HG03025 (cell line): ENCODE data around the gene ARHGAP21.
"Not testable (repeated sequence)": the region's sequence is repeated elsewhere in the genome, so short reads cannot be mapped to it uniquely, and the experiment has no call there.

Source experiments
- ATAC-seq: cut with Tn5 transposase; IDR thresholded peaks from one replicate; pipeline ENCODE4 v1.9.1; 2021; ENCODE audit warnings: mild to moderate bottlenecking, moderate library complexity; ENCODE audit not compliant: unreplicated experiment, low FRiP score

Gene ARHGAP21

DNA sequence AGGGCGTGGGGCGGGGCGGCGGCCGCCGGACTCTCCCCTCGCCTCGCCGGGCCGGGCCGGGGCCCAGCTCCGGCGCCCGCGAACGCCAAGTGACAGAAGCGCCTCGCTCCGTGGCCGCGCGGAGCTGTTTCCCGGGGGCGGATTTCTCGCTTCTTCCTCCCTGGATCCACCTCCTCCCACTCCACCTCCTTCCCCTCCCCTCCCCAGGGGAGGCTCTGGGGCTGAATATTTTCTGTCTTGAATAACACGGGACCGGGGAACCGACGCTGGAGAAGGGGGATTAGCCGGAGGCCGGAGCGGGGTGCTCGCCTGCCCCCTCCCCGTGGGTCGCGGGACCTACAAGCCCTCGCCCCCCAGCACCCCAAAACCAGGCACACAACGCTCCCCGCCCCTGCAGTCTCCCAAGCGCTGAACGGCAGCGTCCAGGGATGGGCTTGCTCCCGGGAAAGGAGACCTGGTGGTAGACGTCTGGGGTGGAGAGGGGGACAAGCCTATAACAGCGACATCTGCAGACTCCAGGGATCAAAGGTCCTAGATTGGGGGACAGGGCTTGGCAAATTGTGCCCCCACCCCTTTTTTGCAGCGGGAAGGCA, at the start of gene ARHGAP21:
ARHGAP21 (minus strand) TSS at position 100 of the 593 bp plus-strand sequence. CDS start 1,988 bp downstream, outside the sequence.
- peak; percentile 29 for ATAC-seq

DNA sequence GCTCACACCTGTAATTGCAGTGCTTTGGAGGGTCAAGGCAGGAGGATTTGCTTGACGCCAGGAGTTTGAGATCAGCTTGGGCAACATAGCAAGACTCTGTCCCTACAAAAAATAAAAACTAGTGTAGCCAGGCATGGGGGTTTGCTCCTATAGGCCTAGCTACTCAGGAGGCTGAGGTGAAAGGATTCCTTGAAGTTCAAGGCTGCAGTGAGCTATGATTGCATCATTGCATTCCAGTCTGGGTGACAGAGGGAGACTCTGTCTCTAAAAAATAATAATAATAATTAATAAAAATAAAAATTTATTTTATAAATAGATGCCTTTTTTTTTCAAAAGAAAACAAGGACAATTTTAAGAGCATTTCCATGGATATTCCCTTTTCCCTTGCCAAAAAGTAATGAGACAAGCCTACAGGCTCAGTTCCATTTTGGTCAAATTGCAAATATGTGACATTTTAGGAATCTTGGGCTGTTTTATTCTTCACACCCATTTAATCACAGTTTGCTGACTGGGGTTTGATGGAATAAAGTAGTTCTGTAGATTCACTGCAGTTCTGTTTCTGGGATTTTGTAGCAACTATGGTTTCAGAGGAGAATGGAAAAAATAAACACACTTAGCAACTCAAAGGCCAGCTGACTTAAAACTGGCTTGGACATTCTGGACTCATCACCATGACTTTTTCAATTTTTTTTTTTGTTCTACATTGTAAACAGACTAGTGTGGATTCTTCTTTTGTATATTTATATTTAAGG, 48.4 kb upstream of the ARHGAP21 start:
- no peak for ATAC-seq

DNA sequence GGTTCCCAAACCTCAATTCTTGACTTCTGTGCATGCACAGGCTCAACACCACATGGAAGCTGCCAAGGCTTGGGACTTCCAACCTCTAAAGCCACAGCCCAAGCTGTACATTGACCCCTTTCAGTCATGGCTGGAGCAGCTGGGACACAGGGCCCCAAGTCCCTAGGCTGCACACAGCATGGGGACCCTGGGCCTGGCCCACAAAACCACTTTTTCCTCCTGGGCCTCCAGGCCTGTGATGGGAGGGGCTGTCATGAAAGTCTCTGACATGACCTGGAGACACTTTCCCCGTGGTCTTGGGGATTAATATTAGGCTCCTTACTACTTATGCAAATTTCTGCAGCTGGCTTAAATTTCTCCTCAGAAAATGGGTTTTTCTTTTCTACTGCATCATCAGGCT, 41.3 kb upstream of the ARHGAP21 start:
- not testable (repeated sequence) for ATAC-seq

DNA sequence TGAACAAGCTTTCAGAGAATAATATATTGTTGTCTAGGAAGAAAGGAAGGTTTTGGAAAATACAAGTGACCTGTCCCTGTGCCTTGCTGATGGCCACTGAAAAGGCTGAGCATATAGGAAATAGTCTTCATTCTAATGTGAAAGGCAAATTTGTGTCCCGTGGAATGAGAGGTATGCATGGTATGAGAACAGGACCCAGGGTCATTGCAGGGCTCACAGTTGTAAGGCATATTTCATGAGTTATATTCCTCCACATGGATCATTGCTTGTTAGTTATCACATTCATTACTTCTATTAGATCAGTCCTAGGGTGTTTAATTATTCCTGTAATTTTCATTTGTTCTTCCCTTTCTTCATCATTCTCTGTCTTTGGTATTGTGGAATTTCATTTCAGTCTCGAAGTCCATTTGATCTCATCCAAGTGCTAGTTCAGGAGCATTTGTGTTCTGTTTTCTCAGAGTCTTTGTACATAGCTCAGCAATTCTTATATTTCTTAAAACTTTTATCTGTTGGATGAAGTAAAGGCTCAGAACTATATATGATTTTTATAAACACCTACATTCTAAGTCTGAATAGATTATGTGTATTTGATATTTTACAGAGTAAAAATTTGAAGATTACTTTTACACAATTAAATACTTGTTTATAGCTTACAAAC, 39.4 kb upstream of the ARHGAP21 start:
- ATAC-seq = no peak

DNA sequence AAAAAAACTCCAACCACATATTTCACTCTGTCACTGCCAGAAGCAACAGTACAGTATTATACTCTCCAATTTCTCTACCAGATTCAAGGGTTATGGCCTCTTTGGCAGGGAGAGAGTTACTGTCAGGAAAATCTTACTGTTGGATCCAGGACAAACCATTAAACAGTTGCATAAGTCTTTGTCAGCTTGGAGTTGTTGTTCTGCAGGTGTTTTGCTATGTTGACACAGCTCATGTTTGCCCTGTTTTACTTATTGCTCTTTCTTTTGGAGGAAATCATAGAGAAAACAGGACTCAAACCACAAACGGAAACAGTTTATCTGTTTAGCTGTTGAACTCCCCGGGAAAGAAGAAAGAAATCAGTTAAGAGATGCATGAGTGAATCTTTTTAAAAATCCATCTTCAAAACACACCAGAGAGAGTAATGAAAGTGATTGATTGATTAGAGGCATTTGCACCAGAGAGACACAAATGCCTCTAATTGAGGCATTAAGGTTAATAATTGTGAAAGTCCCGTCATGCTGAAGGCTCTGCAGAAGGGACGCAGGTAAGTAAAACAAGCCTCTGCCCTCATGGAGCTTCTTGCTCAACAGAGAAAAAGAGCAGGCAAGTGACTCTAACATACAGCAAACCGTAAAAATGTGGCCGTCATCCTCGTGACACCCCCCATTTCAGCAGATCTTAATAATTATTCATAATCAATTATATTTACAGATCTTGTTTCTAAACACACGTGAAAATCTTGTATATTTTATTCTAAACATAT, 38.7 kb upstream of the ARHGAP21 start:
- no peak for ATAC-seq

DNA sequence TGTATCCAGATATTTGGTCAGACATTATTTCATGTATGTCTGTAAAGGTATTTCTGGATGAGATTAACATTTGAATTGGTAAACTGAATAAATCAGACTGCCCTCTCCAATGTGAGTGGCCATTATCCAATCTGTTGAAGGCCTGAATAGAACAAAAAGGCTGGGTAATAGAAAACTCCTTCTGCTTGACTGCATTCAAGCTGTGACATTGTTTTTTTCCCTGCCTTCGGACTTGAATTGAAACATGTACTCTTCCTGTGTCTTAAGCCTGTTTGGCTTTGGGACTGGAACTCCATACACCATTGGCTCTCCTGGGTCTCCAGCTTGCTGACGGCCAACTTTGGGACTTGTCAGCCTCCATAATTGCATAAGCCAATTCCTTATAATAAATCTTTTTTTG, 36.0 kb upstream of the ARHGAP21 start:
- no peak for ATAC-seq

DNA sequence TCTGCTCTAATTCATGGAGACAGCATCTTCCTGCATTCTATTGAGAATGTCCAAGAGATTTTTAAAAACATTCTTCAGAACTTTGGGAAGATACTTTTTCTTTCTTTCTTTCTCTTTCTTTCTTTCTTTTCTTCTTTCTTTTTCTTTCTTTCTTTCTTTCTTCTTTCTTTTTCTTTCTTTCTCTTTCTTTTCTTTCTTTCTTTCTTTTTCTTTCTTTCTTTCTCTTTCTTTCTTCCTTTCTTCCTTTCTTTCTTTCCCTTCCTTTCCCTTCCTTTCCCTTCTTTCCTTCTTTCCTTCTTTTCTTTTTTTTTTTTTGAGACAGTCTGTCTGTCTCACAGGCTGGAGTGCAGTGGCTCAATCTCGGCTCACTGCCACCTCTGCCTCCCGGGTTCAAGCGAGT, 34.6 kb upstream of the ARHGAP21 start:
- not testable (repeated sequence) for ATAC-seq

DNA sequence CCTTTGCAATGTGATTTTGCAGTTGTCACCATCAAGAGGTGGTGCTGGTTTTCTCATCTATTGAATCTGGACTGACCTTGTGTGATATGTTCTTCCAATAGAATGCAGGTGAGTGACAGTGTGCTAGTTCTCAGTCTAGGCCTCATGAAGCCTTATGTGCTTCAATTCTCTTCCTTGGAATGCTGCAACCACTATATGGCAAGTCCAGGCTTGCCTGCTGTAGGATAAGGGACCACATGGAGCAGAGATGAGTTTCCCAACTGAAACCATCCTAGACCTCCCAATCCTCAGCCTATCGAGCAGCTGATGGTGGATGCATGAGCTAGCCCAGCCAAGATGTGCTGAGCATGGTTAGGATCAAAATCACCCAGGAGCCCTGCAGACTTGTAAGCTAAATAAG, 32.6 kb upstream of the ARHGAP21 start:
- ATAC-seq = no peak

DNA sequence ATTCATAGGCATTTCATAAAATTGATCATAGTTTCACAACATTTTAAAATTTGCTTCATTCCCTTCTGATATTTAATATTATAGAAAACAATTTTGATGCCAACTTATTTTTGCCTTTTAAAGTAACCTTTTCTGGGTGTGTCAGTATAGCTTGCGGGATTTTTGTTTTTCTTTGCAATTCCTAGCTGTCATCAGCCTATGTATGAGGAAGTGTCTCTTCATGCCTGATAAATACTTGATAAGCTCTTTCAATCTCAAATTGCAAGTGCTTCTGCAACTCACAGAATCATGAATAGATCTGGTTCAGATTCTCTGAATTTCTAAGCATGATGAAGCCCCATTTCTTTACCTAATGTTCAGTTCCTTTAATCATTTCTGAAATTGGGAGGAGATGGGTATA, 28.0 kb upstream of the ARHGAP21 start:
- ATAC-seq = no peak

DNA sequence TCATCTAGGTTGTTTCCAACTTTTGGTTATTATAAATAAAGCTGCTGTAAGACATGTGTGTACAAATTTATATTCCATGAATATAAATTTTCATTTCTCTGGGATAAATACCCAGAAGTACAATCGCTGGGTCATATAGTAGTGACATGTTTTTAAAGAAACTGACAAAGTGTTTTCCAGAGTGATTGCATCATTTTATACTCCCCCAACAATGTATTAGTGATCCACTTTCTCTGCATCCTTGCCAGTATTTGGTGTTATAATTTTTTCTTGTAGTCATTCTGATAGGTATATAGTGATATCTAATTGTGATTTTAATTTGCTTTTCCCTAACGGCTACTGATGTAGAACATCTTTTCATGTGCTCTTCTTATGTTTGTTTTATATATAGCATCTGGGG, 27.0 kb upstream of the ARHGAP21 start:
- ATAC-seq = no peak

DNA sequence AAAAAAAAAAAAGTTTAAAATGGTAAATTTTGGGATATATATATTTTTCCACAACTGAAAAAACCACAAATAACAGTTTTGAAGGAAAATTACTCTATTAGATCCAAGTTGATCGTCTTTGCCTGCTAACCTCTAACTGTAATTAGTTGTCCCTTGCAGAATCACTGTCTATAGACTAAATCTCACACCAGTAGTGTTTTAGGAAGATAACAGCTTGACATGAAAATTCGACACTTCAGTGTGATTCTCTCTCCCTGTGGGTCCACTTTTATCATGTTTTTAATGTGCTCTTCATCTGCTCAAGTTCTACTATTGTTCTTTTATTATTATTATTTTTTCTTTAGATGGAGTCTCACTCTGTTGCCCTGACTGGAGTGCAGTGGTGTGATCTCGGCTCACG, 24.5 kb upstream of the ARHGAP21 start:
- no peak for ATAC-seq

DNA sequence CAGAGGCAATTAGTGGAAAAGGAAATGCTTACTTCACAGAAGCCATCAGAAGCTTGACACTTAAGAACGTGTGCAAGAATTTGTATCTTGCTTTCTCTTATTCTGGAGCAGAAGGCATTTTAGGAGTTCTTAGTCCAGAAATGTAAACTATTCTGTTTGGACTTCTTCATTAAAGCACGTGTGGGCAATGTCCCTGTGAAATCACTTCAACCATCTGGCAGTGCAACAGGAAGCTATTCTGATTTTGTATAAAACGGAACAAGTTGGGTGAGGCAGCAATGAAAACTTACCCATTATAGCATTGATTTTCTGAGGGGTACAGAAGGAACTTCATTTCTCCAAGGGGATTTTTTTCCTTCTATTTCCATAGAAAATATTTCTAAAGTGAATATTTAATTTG, 21.3 kb upstream of the ARHGAP21 start:
- ATAC-seq = no peak

DNA sequence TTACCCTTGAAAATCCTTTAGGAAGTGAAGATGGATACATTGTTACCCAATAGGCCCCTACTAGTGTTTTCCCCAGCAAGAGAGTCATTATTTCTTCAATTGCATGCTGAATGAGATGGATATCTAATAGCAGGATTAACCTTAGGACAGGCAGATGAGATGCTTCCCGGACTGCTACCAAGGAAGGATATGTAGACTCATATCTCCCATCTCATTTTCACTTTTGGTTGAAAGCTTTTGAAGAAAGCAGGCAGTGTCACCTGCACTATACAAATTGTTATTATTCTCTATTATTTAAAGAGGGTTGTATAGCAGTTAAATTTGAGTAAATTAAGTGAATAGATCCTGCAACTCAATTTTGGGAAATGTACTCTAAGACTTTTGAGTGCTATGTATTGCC, 17.0 kb upstream of the ARHGAP21 start:
- ATAC-seq = no peak

DNA sequence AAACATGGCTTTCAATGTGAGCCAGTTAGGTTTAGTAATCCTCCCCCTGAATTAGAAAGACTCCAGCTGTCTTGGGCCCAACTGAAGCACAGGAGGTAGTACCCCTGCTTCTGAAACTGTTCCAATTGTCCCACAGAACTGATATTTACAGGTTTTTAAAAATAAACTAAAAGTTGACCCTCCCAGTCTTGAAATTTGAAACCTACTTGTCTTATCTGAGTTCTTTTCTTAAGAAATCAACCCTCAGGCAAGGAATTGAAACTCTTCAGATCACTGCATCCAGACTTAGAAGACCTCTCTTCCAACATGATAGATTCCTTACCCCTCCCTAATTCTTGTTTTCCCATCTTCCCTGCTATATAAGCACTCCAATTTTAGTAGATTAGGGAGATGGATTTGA, 13.3 kb upstream of the ARHGAP21 start:
- ATAC-seq = no peak

DNA sequence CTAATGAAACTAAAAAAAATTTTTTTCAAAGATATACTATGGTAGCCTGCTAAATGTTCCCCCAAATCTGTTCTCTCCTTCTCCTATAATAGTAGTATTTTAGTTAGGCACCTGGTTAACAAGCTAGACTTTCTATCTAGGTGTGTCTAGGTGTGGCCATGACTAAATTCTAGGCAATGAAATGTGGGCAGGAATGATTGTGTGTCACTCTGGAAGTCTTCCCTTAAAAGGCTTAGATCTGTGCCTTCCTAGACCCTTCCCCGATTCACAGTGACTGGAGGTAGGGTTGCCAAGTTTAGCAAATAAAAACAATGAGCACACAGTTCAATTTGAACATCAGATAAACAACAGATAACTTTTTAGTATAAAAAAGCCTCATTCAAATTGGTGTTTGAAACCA, 8.3 kb upstream of the ARHGAP21 start:
- ATAC-seq = no peak

DNA sequence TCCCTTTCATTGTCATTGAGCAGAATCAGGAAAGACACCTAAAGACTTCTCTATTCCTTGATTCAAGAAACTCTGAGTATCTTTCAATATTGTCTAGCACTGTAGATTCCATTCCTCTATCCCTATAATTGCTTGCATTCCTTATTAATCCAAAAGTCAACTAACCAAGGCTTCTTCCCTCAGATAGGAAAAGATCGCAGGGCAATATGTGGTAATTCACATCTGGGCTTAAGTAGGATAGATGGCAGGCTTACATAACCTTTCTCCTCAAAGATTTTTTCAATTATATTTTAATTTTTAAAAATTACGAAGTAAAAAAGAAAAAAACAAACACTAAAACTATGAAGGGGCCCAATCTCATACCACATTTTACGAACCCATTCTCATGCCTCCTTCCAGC, 7.1 kb upstream of the ARHGAP21 start:
- no peak for ATAC-seq

DNA sequence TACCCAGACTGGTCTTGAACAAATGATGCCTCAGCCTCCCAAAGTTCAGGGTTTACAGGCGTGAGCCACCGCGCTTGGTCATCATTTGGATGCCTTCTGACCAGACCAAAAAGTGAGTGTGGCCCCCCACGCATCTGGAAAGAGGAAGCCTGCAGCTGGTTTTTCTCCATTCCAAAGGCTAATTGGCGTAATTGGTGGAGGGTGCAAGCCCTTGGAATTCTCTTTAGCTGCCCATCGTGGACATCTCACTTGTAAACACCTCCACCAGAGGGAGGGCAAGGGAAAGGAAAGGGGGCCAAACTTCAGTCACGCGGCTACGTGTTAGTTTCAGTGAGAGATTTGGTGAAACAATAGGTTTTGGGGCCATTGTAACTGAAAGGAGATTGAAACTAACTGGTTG, 4.1 kb upstream of the ARHGAP21 start:
- ATAC-seq = no peak

DNA sequence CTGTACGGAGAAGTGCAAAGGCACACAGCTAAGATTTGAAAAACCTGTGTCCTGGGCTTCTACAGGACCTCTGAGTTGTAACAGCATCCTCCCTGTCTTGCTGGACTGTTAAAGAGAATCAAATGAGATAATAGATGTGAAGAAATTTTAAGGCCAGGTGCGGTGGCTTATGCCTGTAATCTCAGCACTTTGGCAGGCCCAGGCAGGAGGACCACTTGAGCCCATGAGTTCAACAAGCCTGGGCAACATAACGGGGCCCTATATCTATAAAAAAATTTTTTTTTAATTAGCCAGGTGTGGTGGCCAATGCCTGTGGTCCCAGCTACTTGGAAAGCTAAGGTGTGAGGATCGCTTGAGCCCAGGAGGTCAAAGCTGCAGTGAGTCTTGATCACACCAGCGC, 2.9 kb upstream of the ARHGAP21 start:
- ATAC-seq = no peak

DNA sequence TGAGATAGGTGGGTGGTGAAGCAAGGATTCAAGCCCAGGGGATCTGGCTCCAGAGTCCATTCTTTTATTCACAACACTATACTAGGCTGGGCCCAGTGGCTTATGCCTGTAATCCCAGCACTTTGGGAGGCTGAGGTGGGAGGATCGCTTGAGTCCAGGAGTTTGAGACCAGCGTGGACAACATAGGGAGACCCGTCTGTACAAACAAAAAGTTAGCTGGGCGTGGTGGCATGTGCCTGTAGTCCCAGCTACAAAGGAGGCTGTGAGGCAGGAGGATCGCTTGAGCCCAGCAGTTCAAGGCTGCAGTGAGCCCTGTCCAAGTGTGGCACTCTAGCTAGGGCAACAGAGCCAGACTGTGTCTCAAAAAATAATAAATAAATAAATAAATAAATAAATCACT, 2.3 kb upstream of the ARHGAP21 start:
- ATAC-seq = not testable (repeated sequence)

DNA sequence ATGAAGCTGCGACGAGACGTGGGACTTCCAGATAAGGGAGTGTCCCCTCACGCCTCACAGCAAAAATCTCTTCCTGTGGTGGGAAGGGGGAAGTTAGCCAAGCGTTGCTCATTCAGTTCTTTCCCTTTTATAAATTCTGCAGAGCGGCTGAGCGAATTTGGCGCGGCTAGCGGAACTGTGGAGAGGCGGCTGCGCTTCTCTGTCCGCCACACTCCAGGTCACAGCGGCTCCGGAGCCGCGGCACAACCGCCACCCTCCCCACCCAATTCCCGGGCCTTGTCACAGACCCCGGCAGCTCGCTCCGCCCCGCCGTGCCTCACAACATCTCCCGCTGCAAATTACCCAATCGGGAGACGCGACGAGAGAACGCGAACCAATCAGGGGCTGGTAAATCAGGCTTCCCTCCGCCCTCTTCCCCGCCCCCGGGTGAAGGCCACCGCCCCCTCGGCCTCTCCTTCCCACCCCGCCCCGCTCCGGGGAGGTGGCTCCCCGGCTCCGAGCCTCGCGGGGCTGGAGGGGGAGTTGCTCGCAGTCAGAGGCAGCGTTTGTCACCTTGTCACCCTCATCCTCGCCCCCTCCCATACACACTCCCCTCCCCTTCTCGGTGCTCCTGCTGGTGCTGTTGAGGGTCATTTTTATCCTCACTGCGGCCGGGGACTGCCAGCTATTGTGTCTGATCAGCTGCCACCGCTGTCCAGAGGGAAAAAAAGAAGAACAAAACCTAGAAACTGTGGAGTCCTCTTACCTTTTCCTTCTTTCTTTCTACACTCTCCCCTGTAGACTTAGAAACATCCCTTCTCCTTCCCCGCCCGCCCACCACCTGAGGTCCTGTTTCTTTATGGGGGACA, 918 bp upstream of the ARHGAP21 start:
- peak; percentile 87 for ATAC-seq
